GM12875 (cell line): ENCODE measurements around the gene ANKRD23.

Experiments used
- H3K4me3 ChIP-seq: one replicate; pipeline ENCODE4 v1.5.1; 2011; ENCODE audit warnings: low read depth, low read length, control low read depth
- TF ChIP-seq, protein P1 (sequence below): IDR thresholded peaks from 2 replicates; pipeline ENCODE4 v1.5.1; 2011; ENCODE audit warnings: low read depth, mild to moderate bottlenecking, control low read depth, inconsistent platforms, low read length, moderate library complexity, borderline replicate concordance; ENCODE audit not compliant: insufficient read depth

ANKRD23 gene

DNA sequence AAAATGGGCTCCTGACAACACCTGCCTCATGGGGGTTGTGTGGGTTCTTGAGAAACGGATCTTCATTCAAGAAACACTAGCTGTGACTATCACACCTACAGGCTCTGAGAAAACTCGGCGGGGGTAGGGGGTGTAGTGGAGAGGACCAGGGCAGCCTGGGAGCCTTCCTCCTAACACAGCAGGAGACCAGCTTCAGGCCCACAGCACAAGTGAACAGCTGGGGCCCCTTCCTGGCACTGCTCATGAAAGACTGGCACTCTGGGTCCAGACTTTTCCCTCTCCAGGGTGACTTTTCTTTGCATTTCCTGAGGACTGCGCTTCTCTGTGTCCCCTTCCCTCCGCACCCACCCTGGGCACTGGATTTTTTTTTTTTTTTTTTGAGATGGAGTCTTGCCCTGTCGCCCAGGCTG is 33.2 kb upstream of the ANKRD23 start:
- no peak overlapping the region for H3K4me3 ChIP-seq
- TF ChIP-seq, protein P1, sequence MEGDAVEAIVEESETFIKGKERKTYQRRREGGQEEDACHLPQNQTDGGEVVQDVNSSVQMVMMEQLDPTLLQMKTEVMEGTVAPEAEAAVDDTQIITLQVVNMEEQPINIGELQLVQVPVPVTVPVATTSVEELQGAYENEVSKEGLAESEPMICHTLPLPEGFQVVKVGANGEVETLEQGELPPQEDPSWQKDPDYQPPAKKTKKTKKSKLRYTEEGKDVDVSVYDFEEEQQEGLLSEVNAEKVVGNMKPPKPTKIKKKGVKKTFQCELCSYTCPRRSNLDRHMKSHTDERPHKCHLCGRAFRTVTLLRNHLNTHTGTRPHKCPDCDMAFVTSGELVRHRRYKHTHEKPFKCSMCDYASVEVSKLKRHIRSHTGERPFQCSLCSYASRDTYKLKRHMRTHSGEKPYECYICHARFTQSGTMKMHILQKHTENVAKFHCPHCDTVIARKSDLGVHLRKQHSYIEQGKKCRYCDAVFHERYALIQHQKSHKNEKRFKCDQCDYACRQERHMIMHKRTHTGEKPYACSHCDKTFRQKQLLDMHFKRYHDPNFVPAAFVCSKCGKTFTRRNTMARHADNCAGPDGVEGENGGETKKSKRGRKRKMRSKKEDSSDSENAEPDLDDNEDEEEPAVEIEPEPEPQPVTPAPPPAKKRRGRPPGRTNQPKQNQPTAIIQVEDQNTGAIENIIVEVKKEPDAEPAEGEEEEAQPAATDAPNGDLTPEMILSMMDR = no peak

DNA sequence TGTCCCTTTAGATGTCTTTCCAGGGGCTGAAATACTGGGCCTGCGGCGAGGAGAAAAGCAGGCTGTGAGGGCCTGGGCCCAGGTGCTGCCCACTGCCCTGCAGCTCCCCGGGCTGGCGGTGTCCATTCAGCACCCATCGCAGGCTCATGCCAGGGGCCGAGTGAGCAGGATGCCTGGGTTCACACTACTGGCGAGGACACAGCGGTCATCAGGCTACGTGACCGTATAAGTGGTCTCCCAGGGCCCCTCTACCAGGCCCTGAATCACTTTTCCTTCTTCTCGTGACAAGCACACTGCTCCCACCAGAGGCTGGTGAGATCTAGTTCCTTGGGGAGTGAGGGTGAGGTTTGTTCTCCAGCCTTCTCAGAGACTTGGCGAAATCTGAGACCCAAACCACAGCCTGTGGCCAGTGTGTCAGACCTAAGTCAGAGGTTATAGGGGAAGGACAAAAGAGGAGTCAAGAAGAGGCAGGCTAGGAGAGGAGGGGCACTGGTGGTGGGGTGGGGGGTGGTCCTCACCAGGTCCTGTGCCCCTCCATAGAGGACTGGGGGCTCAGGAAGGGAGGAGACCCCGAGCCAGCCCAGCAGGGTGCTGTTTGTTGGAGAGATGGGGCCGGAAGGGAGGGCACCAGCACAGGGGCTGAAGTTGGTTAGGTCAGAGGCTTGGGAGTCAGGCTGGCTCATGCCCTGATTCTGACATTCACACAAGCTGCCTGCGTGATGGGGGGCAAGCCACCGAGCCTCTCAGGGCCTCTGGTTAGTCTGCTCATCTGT is 32.6 kb upstream of the ANKRD23 start:
- H3K4me3 ChIP-seq = no peak overlapping the region
- TF ChIP-seq, protein P1 = no peak

DNA sequence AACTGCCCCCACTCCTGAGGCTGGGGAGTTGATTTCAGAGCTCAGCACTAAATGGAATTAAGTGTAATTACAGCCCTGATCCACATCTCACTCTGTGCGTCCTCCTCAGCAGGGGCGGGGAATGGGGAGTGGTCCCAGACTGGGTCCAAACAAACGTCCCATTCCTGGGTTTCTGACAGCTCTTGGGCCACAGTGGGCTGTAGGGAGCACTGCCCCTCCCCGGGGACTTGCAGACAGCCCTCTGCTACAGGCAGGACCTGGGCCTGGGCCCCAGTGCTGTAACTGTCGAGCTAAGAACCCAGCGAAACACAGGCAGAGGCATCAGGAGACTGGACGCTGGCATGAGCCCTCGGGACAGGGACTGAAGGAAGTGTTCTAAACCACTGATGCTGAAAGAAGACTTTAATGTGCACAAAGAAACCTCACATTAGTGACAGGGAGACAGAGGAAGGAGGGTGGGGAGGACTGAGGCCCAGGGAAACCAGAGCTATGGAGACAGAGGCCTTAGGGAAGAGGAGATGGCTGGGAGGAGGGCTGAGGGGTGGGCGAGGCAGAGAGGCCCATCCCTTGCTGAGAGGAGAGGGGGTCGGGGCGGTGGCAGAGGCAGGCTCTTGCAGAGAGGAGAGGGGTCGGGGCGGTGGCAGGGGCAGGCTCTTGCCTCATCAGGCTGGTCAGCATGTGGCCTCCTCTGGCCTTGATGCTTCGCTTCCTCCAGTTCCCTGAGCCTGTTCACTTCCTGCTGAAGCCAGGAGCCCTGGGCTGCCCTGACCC is 31.9 kb upstream of the ANKRD23 start:
- TF ChIP-seq, protein P1 = no peak
- no peak overlapping the region for H3K4me3 ChIP-seq

DNA sequence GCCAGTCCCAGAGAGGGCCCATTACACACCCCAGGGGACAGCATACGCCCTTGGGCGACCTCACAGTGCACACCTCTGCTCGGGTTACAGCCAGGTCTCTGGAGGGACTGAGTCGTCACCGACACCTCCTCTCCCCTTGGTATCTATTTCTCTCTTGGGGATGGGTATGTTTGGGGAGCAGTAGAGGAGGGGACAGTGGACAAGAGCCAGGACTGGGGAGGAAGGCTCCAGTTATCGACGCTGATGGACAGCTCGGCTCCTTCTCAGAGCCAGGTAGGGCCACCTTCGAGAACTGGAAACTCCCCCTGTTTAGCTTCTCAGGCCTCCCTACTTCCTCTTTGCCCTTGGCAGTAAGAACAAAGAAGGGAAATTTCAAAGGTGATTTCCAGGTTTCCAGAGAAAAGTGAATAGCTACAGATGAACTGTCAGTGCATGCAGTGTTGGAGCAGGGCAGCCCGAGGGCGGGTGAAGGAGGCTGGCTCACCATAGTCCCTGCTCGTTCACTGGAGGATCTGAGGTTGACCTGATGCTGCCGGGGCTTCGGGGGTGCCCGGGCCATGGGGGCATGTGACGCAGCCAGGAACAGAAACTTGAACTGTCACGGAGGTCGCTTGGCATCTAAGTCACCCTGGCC is 30.5 kb upstream of the ANKRD23 start:
- TF ChIP-seq, protein P1 = no peak
- H3K4me3 ChIP-seq = no peak overlapping the region

DNA sequence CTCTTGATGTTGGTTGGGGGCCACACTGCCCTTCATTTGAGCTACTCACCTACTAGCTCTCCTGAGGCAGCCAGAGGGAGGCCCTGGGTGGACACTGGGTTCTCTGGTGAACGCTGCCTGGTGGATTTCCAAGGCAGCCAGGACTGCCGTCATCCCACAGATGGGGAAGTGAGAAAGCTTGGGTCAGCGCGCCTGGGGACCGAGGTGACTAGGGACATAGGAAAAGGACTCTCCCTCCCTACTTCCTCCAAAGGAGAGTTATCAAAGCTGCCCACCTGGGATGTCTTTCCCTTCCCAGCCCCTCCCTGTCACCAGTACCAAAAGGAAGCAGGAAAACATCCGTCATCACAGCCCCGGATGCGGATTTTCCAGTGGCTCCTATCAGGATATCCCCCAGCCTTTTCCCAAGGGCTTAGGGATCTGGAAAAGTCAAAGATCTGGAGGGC is 29.9 kb upstream of the ANKRD23 start:
- no peak overlapping the region for H3K4me3 ChIP-seq
- TF ChIP-seq, protein P1 = no peak

DNA sequence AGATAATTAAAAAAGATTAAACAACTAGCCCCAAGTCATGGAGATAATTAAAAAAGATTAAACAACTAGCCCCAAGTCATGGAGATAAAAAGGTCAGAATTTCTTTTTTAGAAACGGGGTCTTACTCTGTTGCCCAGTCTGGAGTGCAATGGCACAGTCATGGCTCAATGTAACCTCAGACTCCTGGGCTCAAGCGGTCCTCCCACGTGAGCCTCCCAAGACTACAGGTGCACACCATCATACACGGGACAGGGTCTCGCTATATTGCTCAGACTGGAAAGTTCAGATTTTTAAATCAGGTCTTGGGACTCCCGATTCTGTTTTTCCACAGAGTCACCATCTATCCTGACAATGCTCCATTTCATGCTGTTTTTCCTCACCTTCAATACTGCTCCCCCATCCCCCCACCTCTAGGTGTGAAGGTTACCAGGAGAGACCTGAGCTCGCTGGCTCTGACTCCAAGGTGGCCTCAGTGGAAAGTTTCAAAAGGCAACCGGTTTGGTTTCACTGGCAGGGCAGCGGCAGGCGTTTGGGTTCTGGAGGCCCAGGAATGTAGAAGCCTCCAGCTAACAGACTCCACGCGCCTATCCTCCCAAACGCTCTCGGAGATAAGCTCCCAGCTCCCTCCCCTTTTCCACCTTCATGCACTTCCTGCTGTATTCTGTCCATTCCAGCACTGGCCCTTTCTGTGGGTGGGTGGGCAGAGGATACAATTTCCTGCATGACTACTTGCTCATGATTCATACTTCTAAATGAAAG is 28.9 kb upstream of the ANKRD23 start:
- no peak overlapping the region for H3K4me3 ChIP-seq
- TF ChIP-seq, protein P1 = no peak
